OCI-LY3 (cell line): Measurements from ENCODE around the gene SAMD4A.

ENCODE experiments used
- EZH2phosphoT487 ChIP-seq: fragments of 200-600 bp; shearing (Covaris generic); IDR thresholded peaks from 2 replicates; pipeline ENCODE4 v1.6.1; 2018; ENCODE audit warnings: antibody characterized with exemption, mixed run types, low read depth
- TF ChIP-seq, protein P1 (sequence below): fragments of 200-600, 300-600 bp; sonication (generic); IDR thresholded peaks from 2 replicates; pipeline ENCODE4 v1.5.1; 2014; ENCODE audit warnings: antibody characterized with exemption, low read length, low read depth

GRCh38 chr14:54662491-54663133 lies 95.7 kb downstream of the SAMD4A start:
- TF ChIP-seq, protein P1, sequence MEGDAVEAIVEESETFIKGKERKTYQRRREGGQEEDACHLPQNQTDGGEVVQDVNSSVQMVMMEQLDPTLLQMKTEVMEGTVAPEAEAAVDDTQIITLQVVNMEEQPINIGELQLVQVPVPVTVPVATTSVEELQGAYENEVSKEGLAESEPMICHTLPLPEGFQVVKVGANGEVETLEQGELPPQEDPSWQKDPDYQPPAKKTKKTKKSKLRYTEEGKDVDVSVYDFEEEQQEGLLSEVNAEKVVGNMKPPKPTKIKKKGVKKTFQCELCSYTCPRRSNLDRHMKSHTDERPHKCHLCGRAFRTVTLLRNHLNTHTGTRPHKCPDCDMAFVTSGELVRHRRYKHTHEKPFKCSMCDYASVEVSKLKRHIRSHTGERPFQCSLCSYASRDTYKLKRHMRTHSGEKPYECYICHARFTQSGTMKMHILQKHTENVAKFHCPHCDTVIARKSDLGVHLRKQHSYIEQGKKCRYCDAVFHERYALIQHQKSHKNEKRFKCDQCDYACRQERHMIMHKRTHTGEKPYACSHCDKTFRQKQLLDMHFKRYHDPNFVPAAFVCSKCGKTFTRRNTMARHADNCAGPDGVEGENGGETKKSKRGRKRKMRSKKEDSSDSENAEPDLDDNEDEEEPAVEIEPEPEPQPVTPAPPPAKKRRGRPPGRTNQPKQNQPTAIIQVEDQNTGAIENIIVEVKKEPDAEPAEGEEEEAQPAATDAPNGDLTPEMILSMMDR: no peak
- no peak for TF ChIP-seq EZH2phosphoT487
